Parathyroid adenoma (tissue), 2 donors: Measurements from ENCODE around the gene RASSF3.
A peak's percentile ranks its signal among the peaks of the same experiment; 100 is the strongest.

Experiments
- H2AFZ ChIP-seq: fragments of 300-600 bp; sonication (generic); one replicate; pipeline ENCODE4 v1.7.0; 2017; ENCODE audit warnings: antibody characterized with exemption, mild to moderate bottlenecking
- H3K27ac ChIP-seq: fragments of 300-600 bp; sonication (generic); one replicate; pipeline ENCODE4 v1.7.0; 2017
- H3K27me3 ChIP-seq: fragments of 300-600 bp; sonication (generic); one replicate; pipeline ENCODE4 v1.7.0; 2017; ENCODE audit warnings: low read length; ENCODE audit not compliant: control insufficient read depth, insufficient read depth
- H3K36me3 ChIP-seq: fragments of 300-600 bp; sonication (generic); one replicate; pipeline ENCODE4 v1.7.0; 2017; ENCODE audit warnings: low read length; ENCODE audit not compliant: control insufficient read depth, insufficient read depth
- H3K4me1 ChIP-seq: fragments of 300-600 bp; sonication (generic); one replicate; pipeline ENCODE4 v1.7.0; 2017; ENCODE audit warnings: control low read depth
- H3K4me2 ChIP-seq: fragments of 300-600 bp; sonication (generic); one replicate; pipeline ENCODE4 v1.7.0; 2017; ENCODE audit warnings: low read length
- H3K4me3 ChIP-seq: fragments of 300-600 bp; sonication (generic); one replicate; pipeline ENCODE4 v1.7.0; 2017; ENCODE audit warnings: low read depth, low read length
- H3K79me2 ChIP-seq: fragments of 300-600 bp; sonication (generic); one replicate; pipeline ENCODE4 v1.7.0; 2017; ENCODE audit warnings: control low read depth
- H3K9ac ChIP-seq: fragments of 300-600 bp; sonication (generic); one replicate; pipeline ENCODE4 v1.7.0; 2017; ENCODE audit warnings: mild to moderate bottlenecking
- H3K9me3 ChIP-seq: fragments of 300-600 bp; sonication (generic); one replicate; pipeline ENCODE4 v1.7.0; 2017; ENCODE audit warnings: low read length; ENCODE audit not compliant: control insufficient read depth
- CTCF ChIP-seq: fragments of 300-600 bp; sonication (generic); IDR thresholded peaks from one replicate; pipeline ENCODE4 v1.7.0; 2017; ENCODE audit warnings: antibody characterized with exemption, mild to moderate bottlenecking
- donor health status: primary hyperparathyroidism.

RASSF3 gene

DNA sequence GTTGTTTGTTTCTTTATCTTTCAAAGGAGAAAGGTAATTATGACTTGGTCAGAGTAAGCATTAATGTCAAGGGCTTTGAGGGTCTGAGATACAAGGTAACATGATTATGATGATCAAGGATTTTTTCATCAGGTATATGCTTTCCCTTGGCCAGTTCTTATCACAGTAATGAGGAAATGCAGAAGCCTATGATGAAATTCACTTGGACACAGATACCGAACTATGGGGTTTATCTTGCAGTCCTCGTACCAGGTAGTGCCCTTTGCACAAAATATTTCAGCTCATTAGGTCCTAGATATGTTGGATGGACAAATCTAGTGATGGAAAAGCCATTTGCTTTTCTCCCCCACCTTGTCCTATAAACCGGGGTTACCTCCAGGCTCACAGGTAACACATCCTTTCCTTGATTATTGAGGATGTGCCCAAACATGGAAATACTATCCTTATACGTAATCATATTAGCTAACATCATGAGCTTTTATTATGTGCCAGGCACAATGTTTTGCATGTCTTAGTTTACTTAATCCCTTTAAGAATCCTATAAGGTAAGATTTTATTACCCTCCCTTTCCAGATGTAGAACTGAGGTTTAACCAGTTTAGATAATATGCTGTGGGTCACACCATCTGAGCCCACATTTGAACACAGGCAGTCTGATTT lies 7.0 kb upstream of the RASSF3 start:
- H3K9me3 ChIP-seq, result no peaks in the 10 kb centered on the region
- H3K4me2 ChIP-seq, result no peak overlapping the region
- peaks cover 3% of the 10 kb centered on the region for H3K4me1 ChIP-seq
- H3K36me3 ChIP-seq, result no peaks in the 10 kb centered on the region
- H3K27ac ChIP-seq, result no peak overlapping the region
- H3K4me3 ChIP-seq, result no peak overlapping the region
- H3K27me3 ChIP-seq, result no peaks in the 10 kb centered on the region
- no peak overlapping the region for H2AFZ ChIP-seq
- no peaks in the 10 kb centered on the region for H3K79me2 ChIP-seq
- TF ChIP-seq CTCF, result no peak
- H3K9ac ChIP-seq, result no peak overlapping the region

DNA sequence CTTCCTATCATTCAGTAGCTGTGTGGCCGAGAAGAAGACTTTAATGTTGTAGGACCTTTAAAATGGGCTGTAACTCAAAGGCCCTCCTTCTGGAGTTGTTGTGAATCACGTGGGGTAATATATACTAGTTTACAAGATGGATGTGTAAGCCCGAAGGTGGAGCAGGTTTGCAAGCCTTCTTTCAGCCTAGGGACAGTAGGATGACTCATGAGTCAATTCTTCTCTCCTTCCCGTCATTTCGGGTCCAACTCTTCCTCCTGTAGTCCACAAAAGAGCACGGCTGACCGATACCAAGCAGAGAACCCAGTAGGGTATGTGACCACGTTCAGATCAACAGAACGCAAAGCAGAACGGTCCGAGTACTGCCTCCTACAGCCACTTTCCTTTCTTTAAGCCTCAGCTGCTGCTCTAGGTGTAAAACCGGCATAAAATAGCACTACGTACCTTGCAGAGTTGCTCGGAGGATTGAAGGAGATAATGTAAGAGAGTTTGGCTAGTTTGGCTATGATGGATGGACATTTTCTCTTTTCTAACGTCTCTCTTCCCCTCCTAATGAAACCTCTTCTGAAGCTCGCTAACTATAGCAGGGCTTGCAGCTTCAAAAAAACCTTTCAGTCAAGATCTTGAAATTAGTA lies 1.3 kb upstream of the RASSF3 start:
- Histone ChIP-seq H3K4me1 (peaks cover 7% of the 10 kb centered on the region), H3K4me3 (peak overlapping the region; percentile 64), H3K27me3 (no peaks in the 10 kb centered on the region), H3K9me3 (no peaks in the 10 kb centered on the region), H2AFZ (peak overlapping the region; percentile 90), H3K9ac (no peak overlapping the region), H3K27ac (peak overlapping the region; percentile 65), H3K4me2 (peak overlapping the region; percentile 75), H3K79me2 (no peaks in the 10 kb centered on the region), H3K36me3 (no peaks in the 10 kb centered on the region)
- TF ChIP-seq CTCF, result no peak

DNA sequence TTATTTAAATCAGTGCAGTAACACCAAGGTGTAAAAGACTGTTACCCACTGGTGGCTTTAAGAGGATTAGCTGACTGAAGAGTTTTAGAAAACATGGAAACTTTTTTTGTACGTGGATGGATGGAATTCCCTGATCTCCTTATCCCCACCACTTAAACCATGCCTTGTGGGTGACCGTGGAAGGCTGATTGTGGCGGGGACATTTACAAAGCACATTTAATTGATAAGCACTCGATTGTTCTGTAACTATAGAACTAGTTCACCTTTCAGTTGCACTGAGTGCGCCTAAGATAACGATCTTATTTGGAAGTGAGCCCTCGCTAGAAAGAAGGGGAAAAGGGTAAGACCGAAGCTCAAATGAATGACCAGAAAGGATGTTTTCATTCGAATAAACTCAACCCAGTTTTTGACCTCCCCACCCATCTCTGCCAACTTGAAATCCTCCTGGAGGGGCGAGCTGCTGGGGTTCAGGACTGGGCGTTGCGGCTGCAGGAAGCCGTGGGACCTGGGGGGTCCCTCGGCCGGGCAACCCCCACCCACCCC lies 688 bp upstream of the RASSF3 start:
- Histone ChIP-seq H3K4me1 (peaks cover 7% of the 10 kb centered on the region), H3K9ac (no peak overlapping the region)
- TF ChIP-seq CTCF, result no peak

GRCh38 chr12:64610660-64611340 lies 505 bp downstream of the RASSF3 start:
- no peaks in the 10 kb centered on the region for H3K79me2 ChIP-seq
- no peaks in the 10 kb centered on the region for H3K27me3 ChIP-seq
- peaks cover 7% of the 10 kb centered on the region for H3K4me1 ChIP-seq
- H3K4me3 ChIP-seq, result peak overlapping the region; percentile 52
- peak overlapping the region; percentile 98 for H2AFZ ChIP-seq
- TF ChIP-seq CTCF, result no peak
- H3K27ac ChIP-seq, result peak overlapping the region; percentile 58
- no peaks in the 10 kb centered on the region for H3K36me3 ChIP-seq
- H3K9me3 ChIP-seq, result no peaks in the 10 kb centered on the region
- H3K4me2 ChIP-seq, result peak overlapping the region; percentile 82
- H3K9ac ChIP-seq, result peak overlapping the region; percentile 69

More for the DNA sequence above, 688 bp upstream of the RASSF3 start:
- Histone ChIP-seq H3K4me3 (peak overlapping the region; percentile 64), H3K79me2 (no peaks in the 10 kb centered on the region), H3K4me2 (peak overlapping the region; percentile 75), H3K9me3 (no peaks in the 10 kb centered on the region), H3K27me3 (no peaks in the 10 kb centered on the region), H2AFZ (peak overlapping the region; percentile 90), H3K36me3 (no peaks in the 10 kb centered on the region), H3K27ac (peak overlapping the region; percentile 65)
